H1 (cell line): ENCODE data around the gene SH3PXD2A. TPM values are rescaled to one million over a fixed set of nuclear protein-coding genes. Genes with fewer than 3 reads are reported as not detected.

Source experiments
- ATF2 ChIP-seq: IDR thresholded peaks from 2 replicates; pipeline ENCODE4 v1.6.1; 2012; ENCODE audit warnings: low read length, inconsistent platforms
- CEBPB ChIP-seq: IDR thresholded peaks from 2 replicates; pipeline ENCODE4 v1.6.1; 2012; ENCODE audit warnings: low read depth, low read length
- EGR1 ChIP-seq: IDR thresholded peaks from 2 replicates; pipeline ENCODE4 v1.6.1; 2011; ENCODE audit warnings: low read depth, low read length, borderline replicate concordance
- polyA plus RNA-seq, 7 experiments: library from polyadenylated mRNA; depleted of rRNA in 3 of 7; stranded (reverse) in 5 of 7; unstranded in 2 of 7; fragments of >200 nt in 5 of 7; fragments of 200-250 nt in 2 of 7; gene quantifications; 1 replicate in 5 of 7; 2 replicates in 1 of 7; 4 replicates in 1 of 7; pipeline versions ENCODE4 v1.2.1 to v1.2.3, GENCODE V29; 2011 to 2013; ENCODE audit warnings: missing spikeins in 2 of 7, mixed read lengths in 2 of 7
- total RNA-seq: library from RNA; stranded (reverse); fragmentation: NEBNext Ultra II Directional; extraction: Animal tissue kit (Norgen Biotek cat#: 25700); gene quantifications from 2 replicates; pipeline ENCODE4 v1.2.1, GENCODE V29; 2021

SH3PXD2A gene
- total and polyA plus RNA-seq, 2 of the 8 experiments (the other 6 are each of a cell fraction or from before 2014, with no cell fraction given): 5.4 to 16.3 TPM

- TF ChIP-seq ATF2: no peak
- no peak for TF ChIP-seq CEBPB
- no peak for TF ChIP-seq EGR1
These were observed 537 bp downstream of the SH3PXD2A start (continued) for GRCh38 chr10:103854686-103855391.
